Globus pallidus (tissue), 1 donor: ENCODE measurements around the gene CD200.
A peak's percentile ranks its signal among the peaks of the same experiment; 100 is the strongest.

Source experiments
- DNase-seq: peaks from one replicate; pipeline ENCODE4 v3.0.0-alpha.2; 2015; ENCODE audit warnings: low spot score

CD200 gene

GRCh38 chr3:112331851-112332250, 1.1 kb upstream of the CD200 start:
- DNase-seq = no peak

- DNase-seq = peak; percentile 81
Measured at GRCh38 chr3:112333381-112334317, 693 bp downstream of the CD200 start.

- peak; percentile 35 for DNase-seq
Measured at GRCh38 chr3:112334691-112335433, 1.9 kb downstream of the CD200 start.

DNA sequence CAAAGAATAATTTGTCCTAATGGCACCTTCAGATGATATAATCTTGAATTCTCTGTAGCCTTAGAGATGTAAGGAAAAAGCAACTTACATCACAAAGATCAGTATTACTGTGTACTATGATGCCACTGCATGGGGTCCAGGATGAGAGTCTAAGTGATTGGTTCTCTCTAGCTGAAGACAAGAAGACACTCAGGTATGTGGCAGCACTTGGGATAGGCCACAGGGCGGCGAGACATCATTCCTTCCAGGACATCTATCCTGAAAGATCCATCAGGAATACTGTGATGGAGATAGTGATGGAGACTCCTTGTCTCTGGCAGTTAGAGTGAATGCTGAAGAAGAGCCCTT, 2.5 kb downstream of the CD200 start:
- DNase-seq = no peak

DNA sequence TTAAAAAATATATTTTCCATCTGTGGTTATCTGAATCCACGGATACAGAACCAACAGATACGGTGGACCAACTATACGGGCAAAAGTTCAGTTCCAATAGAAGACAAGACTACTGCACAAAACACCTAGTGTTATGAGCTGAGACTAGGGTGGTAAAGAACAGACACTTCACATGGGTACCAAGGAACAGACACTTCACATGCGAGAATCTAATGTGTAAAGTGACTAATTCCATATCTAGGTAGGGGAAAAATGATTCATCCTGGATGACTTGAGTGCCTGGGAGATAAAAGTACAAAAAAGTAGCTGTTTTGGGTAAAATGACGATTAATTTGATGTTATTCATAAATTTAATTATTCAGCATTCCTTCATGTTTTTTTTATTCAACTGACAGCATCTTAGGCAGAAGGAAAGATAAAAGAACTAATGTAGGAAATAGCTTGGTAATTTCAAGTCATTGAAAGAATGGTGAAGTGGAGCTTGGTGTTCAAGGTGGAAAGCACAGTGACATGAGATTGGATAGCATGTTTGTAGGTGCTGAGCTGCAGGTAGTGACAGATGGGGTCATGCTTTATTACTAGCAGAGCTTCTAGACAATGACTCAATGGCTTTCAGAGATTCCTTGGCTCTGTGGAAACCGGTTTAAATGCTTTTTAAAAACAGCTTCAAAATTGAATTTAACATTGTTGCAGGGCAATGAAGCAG, 5.2 kb downstream of the CD200 start:
- no peak for DNase-seq

DNA sequence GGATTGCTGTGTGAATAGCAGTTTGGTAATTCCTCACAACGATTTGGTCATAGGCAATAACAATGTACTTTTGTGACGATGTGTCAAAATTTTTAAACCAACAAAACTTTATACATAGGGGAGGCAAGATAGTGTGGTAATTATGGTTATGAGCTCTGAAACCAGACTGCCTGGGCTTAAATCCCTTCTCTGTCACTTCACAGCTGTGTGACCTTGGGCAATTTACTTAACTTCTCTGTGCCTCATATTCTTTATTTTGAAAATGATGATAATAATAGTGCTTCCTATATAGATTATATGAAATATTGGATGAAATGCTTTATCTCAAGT, 5.7 kb downstream of the CD200 start:
- no peak for DNase-seq

DNA sequence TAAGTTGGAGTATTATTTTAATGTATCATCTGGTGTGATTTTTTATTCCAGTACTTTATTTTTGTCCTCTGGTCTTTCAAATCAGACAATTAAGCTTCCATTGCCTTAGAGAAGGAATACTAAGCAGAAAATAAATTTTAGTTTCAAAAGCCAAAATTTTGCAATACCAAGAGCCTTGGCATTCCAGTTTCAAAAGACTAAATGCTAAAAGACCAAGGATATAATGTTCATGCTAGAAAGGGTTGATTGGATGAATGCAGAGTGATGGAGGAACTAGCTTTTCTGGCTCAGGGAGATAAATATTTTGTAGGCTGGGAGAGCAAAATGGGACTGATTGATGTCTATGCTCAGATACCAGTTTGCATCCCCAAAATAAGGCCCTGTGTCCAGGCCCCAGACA, 6.2 kb downstream of the CD200 start:
- DNase-seq = no peak

GRCh38 chr3:112339609-112340008, 6.7 kb downstream of the CD200 start:
- no peak for DNase-seq

DNA sequence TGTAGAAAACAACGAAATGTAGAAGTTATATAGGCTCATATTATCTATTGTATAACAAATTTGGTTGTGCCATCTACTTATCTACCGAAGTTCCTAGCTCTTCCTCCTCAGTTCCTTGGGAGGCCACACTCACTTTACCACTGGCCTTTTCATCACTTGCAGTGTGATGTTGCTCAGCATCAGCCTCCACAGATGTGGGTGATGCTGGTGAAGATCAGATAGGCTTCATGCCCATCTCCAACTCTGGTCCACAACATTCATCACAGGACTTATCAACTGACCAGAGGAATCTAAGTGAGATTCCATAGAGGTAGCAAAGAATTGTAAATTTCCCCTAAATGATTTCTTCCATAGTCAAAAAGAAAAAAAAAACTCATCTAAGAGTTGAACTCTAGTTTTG, 8.4 kb downstream of the CD200 start:
- DNase-seq = no peak

DNA sequence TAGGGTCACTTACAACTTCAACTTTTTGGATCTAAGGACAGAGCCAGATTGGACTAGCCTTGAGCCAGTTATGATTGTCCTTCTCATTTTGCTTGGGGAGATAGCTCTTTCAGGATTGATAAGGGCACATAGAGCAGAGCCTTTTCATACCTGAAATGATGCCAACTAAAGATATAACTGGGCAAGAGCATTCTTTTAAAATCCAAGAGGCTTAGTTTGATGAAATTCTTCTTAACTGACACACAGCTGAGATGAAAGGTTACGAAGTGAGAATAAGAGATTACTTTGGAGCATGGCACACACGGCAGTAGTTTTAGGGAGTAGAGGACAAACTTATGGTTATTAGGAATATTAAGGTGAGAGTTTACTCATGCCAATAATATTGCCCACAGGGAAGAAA, 12.7 kb downstream of the CD200 start:
- no peak for DNase-seq

DNA sequence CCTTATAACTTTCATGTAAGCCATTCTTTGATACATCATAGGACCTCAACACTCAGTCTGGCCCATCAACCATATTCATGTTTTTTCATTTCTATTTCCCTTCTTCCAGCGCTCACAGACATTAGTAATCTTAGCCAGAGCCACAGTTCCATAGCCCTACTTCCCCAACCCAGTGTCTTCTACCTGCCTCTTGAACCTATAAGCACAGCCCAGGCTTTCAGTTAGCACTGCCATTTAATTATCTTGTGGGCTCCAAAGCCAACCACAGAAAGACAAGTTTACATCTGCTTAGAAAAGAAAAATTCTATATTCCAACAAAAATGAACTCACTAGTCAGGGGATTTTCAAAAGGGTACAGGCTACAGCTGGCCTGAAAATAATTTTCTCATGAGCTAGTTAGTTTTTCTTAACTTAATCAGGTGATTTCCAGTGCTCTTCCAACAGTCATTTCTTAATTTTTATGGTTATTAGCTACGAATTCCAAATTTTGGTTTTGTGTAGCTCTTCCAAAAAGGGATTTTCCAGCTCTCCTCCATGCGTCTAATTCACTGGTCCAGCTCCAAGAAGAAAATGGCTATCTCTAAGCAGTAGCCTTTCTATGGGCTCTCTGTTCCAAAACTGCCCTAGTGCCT, 13.7 kb downstream of the CD200 start:
- no peak for DNase-seq

DNA sequence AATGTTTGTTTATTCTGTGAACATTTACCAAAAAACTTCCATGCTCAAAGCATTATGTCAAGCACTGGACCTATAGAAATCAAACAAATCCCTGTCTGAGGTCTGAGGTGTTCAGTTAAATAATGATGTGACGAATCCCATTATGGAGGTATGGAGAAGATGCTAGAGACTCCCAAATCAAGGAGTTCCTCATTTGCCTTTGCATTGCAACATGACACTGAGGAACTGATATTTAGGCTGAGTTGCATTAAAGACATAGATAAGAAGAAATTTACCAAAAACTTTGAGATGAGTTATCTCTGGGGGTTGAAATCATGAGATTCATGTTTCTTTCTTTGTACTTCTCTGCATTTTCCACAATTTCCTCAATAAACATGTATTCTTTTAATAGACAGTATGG, 16.0 kb downstream of the CD200 start:
- DNase-seq = no peak

DNA sequence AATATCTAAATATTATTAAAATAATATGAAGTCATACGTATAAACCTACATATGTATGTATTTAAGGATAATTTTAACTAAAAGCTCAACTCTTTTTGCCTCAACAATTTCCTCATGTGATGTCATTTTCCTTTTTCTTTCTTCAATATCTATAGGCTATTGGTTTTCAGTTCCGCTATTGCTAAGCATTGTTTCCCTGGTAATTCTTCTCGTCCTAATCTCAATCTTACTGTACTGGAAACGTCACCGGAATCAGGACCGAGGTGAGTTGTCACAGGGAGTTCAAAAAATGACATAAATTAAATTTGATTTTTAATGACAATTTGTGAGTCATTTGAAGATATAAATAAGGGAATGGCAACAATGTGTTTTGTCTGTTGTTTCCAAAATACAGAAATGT, 16.6 kb downstream of the CD200 start:
- DNase-seq = no peak

DNA sequence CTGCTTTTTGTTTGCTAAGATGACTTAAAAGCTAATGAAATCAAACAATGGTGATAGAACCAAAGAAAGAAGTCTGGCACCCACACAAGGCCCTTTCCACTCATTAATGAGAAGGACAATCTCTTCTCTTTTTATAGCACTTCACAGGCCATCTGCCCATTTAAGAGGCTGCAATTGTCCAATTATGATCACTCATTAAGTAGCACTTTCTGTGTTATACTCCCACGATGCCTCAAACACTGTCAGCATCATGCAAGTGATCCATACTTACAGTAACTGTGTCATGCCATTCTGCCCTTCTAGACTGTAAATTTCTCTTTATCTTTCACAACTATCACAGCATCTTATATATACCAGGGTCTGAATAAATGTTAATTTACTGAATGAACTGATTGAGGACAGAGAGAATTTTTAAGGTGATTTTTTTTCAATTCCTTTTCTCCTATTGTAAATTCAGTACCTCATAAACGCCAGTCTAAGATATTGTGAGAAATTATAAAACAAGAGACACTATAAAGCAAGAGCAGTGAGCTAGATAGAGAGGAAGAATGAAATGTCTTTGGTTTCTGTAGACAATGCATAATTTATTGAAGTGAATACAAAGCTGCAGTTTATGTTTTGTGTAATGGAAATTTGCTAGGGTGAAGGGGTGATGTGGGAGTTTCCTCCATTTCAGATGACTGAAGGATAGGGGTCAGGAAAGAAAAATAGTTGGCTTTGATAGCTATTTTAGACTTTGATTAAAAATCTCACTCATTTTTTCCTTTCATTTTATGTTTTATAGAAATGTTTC, 17.3 kb downstream of the CD200 start:
- DNase-seq = peak; percentile 59

DNA sequence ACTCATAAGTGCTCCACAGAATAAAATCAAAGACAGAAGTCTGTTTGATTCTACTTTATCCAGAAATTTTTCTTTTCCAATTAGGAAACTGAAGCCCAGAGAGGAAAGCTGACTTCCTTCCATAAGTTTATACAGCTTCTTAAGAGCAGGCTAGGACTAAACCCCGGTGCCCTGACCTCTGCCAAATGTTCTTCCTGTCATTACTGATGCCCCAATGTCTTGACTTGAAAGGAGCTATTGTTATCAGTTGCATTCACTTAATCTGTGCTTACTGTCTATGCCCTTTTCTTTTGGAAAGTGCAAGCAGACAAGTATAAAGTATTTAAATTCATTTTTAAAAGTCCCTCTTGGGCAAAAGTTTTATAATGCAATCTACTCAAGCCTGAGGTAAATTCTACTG, 18.1 kb downstream of the CD200 start:
- peak; percentile 62 for DNase-seq

GRCh38 chr3:112351823-112352222, 18.9 kb downstream of the CD200 start:
- no peak for DNase-seq

DNA sequence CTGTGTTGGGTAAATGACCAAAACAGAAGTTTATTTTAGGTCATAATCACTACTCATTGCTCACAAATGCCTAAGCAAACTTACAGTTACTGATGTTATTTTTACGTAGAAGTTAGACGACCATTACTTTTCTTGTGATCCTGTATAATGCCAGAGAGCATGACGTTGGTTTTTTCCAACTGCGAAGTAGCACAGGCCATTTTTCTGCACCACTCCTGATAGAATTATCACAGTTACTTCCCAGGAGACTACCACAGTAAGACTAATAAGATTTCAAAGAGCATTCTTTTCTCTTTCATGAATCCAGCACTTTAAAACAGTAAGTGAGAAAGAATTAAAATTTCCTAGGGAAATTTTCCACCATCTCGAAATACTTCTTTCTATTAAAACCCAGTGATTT, 19.8 kb downstream of the CD200 start:
- DNase-seq = no peak

- DNase-seq = no peak
Measured at GRCh38 chr3:112353365-112353764, 20.4 kb downstream of the CD200 start.

- DNase-seq = no peak
Measured at GRCh38 chr3:112354642-112355306, 21.8 kb downstream of the CD200 start.

DNA sequence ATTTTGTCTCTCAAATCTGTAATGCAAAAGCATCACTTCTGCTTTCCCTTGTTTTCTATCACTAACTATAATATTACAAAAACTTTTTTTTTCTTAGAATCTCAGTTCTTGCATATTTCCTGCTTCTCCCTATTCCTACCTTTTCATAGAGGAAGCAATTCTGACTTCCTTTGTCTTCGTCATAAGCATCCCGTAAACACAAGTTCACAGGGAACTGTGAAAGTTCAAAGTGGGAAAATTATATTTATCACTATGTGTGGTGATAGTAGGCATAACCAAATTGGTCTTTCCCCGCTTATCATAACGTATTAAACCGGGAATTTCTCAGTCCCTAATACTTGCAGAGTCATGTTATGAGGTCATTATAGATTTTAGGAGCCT, 22.3 kb downstream of the CD200 start:
- DNase-seq = no peak
